KBM-7 (cell line): ENCODE results near the gene SMIM1.

Experiments
- DNase-seq: peaks from one replicate; pipeline ENCODE4 v3.0.0-alpha.2; 2015
- in situ Hi-C: fragments of 300-500 bp; cut with MboI; formaldehyde crosslinking; loops from 2 replicates; pipeline ENCODE4 v1.14.3; 2020; ENCODE audit warnings: low sequenced_read_pairs, low pct_unique_long_range_greater_than_20kb, mixed read lengths

SMIM1 gene

GRCh38 chr1:3814771-3815561 lies 42.4 kb downstream of the SMIM1 start:
- no peak for DNase-seq
- in situ Hi-C loops: no loop called here

GRCh38 chr1:3816331-3817137 lies 44.0 kb downstream of the SMIM1 start:
- DNase-seq: no peak
- in situ Hi-C loops: no loop called here

- in situ Hi-C loops: no loop called here
- DNase-seq: no peak
These were observed 44.7 kb downstream of the SMIM1 start for GRCh38 chr1:3817138-3817740.

GRCh38 chr1:3817821-3818597 lies 45.5 kb downstream of the SMIM1 start:
- in situ Hi-C loops: no loop called here
- DNase-seq: no peak

- DNase-seq: no peak
- in situ Hi-C loops: no loop called here
These were observed 47.2 kb downstream of the SMIM1 start for GRCh38 chr1:3819771-3820200.

GRCh38 chr1:3820316-3820715 lies 47.8 kb downstream of the SMIM1 start:
- in situ Hi-C loops: no loop called here
- no peak for DNase-seq

- in situ Hi-C loops: no loop called here
- no peak for DNase-seq
These were observed 48.5 kb downstream of the SMIM1 start for GRCh38 chr1:3821004-3821403.

GRCh38 chr1:3821447-3821846 lies 48.9 kb downstream of the SMIM1 start:
- DNase-seq: no peak
- in situ Hi-C loops: no loop called here

- DNase-seq: no peak
- in situ Hi-C loops: no loop called here
These were observed 49.4 kb downstream of the SMIM1 start for GRCh38 chr1:3821908-3822307.

- in situ Hi-C loops: no loop called here
- DNase-seq: no peak
These were observed 49.9 kb downstream of the SMIM1 start for GRCh38 chr1:3822421-3822820.

GRCh38 chr1:3824650-3825049 lies 52.1 kb downstream of the SMIM1 start:
- no peak for DNase-seq
- in situ Hi-C loops: no loop called here

- in situ Hi-C loops: no loop called here
- no peak for DNase-seq
These were observed 52.8 kb downstream of the SMIM1 start for GRCh38 chr1:3825356-3825755.
